GM18858 (cell line): Measurements from ENCODE around the gene NRCAM.
"Not testable (repeated sequence)": the region's sequence is repeated elsewhere in the genome, so short reads cannot be mapped to it uniquely, and the experiment has no call there.

ENCODE experiments used
- ATAC-seq: cut with Tn5 transposase; IDR thresholded peaks from one replicate; pipeline ENCODE4 v1.9.1; 2021; ENCODE audit not compliant: unreplicated experiment

NRCAM gene

GRCh38 chr7:108285003-108285368 lies 171.2 kb downstream of the NRCAM start:
- ATAC-seq, result no peak

- ATAC-seq, result peak; percentile 57
Observed at GRCh38 chr7:108284349-108285002, 171.8 kb downstream of the NRCAM start.

- ATAC-seq, result no peak
Observed at GRCh38 chr7:108283252-108283651, 173.0 kb downstream of the NRCAM start.

- no peak for ATAC-seq
Observed at GRCh38 chr7:108282427-108282996, 173.7 kb downstream of the NRCAM start.

GRCh38 chr7:108280136-108280535 lies 176.1 kb downstream of the NRCAM start:
- no peak for ATAC-seq

- ATAC-seq, result no peak
Observed at GRCh38 chr7:108278776-108279175, 177.5 kb downstream of the NRCAM start.

GRCh38 chr7:108278281-108278680 lies 178.0 kb downstream of the NRCAM start:
- no peak for ATAC-seq

- not testable (repeated sequence) for ATAC-seq
Observed at GRCh38 chr7:108274447-108274846, 181.8 kb downstream of the NRCAM start.

- not testable (repeated sequence) for ATAC-seq
Observed at GRCh38 chr7:108272891-108273290, 183.3 kb downstream of the NRCAM start.

- ATAC-seq, result no peak
Observed at GRCh38 chr7:108270385-108271015, 185.7 kb downstream of the NRCAM start.

- ATAC-seq, result no peak
Observed at GRCh38 chr7:108268200-108268820, 187.9 kb downstream of the NRCAM start.

- no peak for ATAC-seq
Observed at GRCh38 chr7:108267615-108268014, 188.6 kb downstream of the NRCAM start.

- no peak for ATAC-seq
Observed at GRCh38 chr7:108266491-108266890, 189.7 kb downstream of the NRCAM start.

GRCh38 chr7:108266035-108266434 lies 190.2 kb downstream of the NRCAM start:
- no peak for ATAC-seq

- ATAC-seq, result no peak
Observed at GRCh38 chr7:108265007-108265406, 191.2 kb downstream of the NRCAM start.

GRCh38 chr7:108263425-108263824 lies 192.8 kb downstream of the NRCAM start:
- ATAC-seq, result no peak

- ATAC-seq, result no peak
Observed at GRCh38 chr7:108261560-108262255, 194.5 kb downstream of the NRCAM start.

- not testable (repeated sequence) for ATAC-seq
Observed at GRCh38 chr7:108259447-108259846, 196.8 kb downstream of the NRCAM start.

- ATAC-seq, result no peak
Observed at GRCh38 chr7:108257954-108258353, 198.3 kb downstream of the NRCAM start.

GRCh38 chr7:108254259-108254658 lies 202.0 kb downstream of the NRCAM start:
- no peak for ATAC-seq

- ATAC-seq, result no peak
Observed at GRCh38 chr7:108253275-108254044, 202.8 kb downstream of the NRCAM start.
